Activated CD4-positive, alpha-beta T cell treated with anti-CD3 and anti-CD28 coated beads for 48 hours (primary cell): Measurements from ENCODE around the gene TMED6.
"Not testable (repeated sequence)": the region's sequence is repeated elsewhere in the genome, so short reads cannot be mapped to it uniquely, and the experiment has no call there.

ENCODE experiments used
- DNase-seq: peaks from one replicate; pipeline ENCODE4 v3.0.0-alpha.2; 2020

Gene TMED6

GRCh38 chr16:69296771-69297170 is 54.8 kb downstream of the TMED6 start:
- not testable (repeated sequence) for DNase-seq

DNA sequence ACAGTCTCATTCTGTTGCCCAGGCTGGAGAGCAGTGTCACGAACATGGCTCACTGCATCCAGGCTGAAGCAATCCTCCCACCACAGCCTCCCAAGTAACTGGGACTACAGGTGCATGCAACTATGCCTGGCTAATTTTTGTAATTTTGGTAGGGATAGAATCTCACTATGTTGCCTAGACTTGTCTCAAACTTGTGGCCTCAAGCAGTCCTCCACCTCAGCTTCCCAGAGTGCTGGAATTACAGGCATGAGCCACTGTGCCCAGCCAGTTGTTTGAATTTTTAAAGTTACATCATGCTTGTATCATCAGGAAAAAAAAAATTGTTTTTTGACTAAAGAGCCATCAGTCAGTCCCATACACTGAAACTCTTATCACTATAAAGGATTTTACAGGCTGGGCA is 57.5 kb downstream of the TMED6 start:
- no peak for DNase-seq

- no peak for DNase-seq
Measured at GRCh38 chr16:69293401-69293800, 58.2 kb downstream of the TMED6 start.
